Thymus (tissue), 11 donors: ENCODE data around the gene PCBP3. TPM values are rescaled to one million over a fixed set of nuclear protein-coding genes. Genes with fewer than 3 reads are reported as not detected.

Experiments
- DNase-seq, 9 donors: peaks; one replicate each; pipeline ENCODE4 v3.0.0-alpha.2; 2013; ENCODE audit warnings: low spot score in 9 of 9, low read depth in 6 of 9, missing footprints in 1 of 9
- H3K27ac ChIP-seq, 2 donors: one replicate each; pipeline ENCODE4 v1.5.1; 2013; ENCODE audit warnings: control low read depth in 1 of 2, low read depth in 1 of 2, low read length in 1 of 2, mild to moderate bottlenecking in 1 of 2, moderate library complexity in 1 of 2
- H3K27me3 ChIP-seq, 2 donors: one replicate each; pipeline ENCODE4 v1.5.1; 2013; ENCODE audit warnings: low read length in 1 of 2; ENCODE audit not compliant: control insufficient read depth in 2 of 2, insufficient read depth in 1 of 2
- H3K36me3 ChIP-seq, 2 donors: one replicate each; pipeline ENCODE4 v1.5.1; 2013; ENCODE audit warnings: low read length in 1 of 2, mild to moderate bottlenecking in 1 of 2, moderate library complexity in 1 of 2; ENCODE audit not compliant: control insufficient read depth in 2 of 2, insufficient read depth in 2 of 2
- H3K4me1 ChIP-seq, 2 donors: one replicate each; pipeline ENCODE4 v1.5.1; 2013; ENCODE audit warnings: low read length in 2 of 2; ENCODE audit not compliant: control insufficient read depth in 2 of 2, insufficient read depth in 2 of 2
- H3K4me3 ChIP-seq, 2 donors: one replicate each; pipeline ENCODE4 v1.5.1; 2013; ENCODE audit warnings: low read length in 2 of 2, control low read depth in 1 of 2, mild to moderate bottlenecking in 1 of 2
- H3K9me3 ChIP-seq, 2 donors: one replicate each; pipeline ENCODE4 v1.5.1; 2013; ENCODE audit warnings: low read length in 1 of 2, mild to moderate bottlenecking in 1 of 2; ENCODE audit not compliant: control insufficient read depth in 2 of 2, insufficient read depth in 1 of 2
- WGBS: extraction: QIAGEN DNeasy Blood & Tissue Kit; methylation state at CpG from one replicate; pipeline ENCODE4 v1.1.7; 2013; 5-methylcytosine and 5-hydroxymethylcytosine counted together
- polyA plus RNA-seq: library from polyadenylated mRNA; stranded (reverse); fragments of 200-250 nt; gene quantifications from one replicate; pipeline ENCODE4 v1.2.3, GENCODE V29; 2013
- total RNA-seq: library from RNA; stranded (reverse); fragments of 120-200 nt; gene quantifications from one replicate; pipeline ENCODE4 v1.2.4, GENCODE V29; 2013
- donor health status: healthy.

Gene PCBP3
- total and polyA plus RNA-seq, 2 donors: 12.8 to 44.9 TPM

DNA sequence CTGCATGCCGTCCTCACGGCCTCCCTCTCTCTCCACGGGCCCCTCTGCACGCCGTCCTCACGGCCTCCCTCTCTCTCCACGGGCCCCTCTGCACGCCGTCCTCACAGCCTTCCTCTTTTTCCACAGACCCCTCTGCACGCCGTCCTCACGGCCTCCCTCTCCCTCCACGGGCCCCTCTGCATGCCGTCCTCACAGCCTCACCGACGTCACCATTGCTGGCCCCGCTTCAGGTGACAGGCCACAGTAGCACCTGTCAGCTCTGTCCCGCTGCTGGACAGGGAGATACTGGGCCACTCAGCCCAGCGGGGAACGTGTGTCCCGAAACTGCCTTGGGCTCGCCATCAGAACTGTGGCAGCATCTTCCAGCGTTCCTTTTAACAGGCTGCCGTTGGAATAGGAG is 255.3 kb downstream of the PCBP3 start:
- Histone ChIP-seq H3K4me1 (peaks cover 19 to 20% of the 10 kb centered on the region in 2 donors), H3K27me3 (no peaks in the 10 kb centered on the region), H3K36me3 (peaks cover 12 to 46% of the 10 kb centered on the region in 2 donors), H3K9me3 (no peaks in the 10 kb centered on the region), H3K4me3 (no peak overlapping the region), H3K27ac (no peak overlapping the region)
- DNase-seq: no peak
- 77% methylated on average over 24 of the region's 24 CpGs for WGBS

DNA sequence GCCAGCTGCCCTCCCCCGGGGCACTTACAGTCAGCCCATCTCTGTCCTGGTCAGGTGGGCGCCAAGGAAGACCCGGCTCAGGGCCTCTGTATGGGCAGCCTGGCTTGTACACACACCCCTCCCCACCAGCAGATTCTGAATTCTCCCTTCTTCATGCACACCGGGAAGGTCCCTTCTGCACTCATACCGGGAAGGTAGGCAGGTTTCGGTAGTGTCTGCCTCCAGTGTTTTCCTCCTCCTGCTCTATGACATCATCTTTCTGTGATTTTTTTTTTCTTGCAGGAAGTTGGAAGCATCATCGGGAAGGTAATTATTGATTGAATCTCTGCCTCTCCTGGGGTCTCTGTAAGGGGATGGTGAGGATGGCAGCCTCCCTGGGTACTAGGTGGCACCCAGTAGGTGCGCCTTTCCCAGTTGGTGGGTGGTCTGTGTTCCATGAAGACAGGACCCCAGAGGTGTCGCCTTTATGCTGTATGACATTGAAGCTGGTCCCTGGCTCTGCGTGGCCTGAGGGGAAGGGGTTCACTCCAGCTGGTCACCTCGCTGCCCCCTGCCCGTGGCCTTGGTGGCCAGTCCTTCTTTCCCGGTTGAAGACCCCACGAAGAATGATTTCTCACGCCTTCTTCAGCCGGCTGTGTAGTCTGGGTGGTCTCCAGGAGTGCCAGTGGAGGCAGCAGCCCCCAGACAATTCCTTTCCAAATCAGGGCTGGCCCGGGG is 255.9 kb downstream of the PCBP3 start:
- Histone ChIP-seq H3K36me3 (peaks cover 14 to 46% of the 10 kb centered on the region in 2 donors), H3K4me3 (no peak overlapping the region), H3K27ac (no peak overlapping the region), H3K27me3 (no peaks in the 10 kb centered on the region), H3K4me1 (peaks cover 12 to 13% of the 10 kb centered on the region in 2 donors), H3K9me3 (no peaks in the 10 kb centered on the region)
- 97% methylated on average over 17 of the region's 17 CpGs for WGBS
- no peak for DNase-seq

- Histone ChIP-seq H3K9me3 (no peaks in the 10 kb centered on the region), H3K4me1 (peaks cover 5 to 6% of the 10 kb centered on the region in 2 donors), H3K4me3 (no peak overlapping the region), H3K27ac (no peak overlapping the region), H3K27me3 (no peaks in the 10 kb centered on the region), H3K36me3 (peaks cover 19 to 53% of the 10 kb centered on the region in 2 donors)
- 95% methylated on average over 27 of the region's 27 CpGs for WGBS
- no peak for DNase-seq
Measured at GRCh38 chr21:45900034-45900868, 256.7 kb downstream of the PCBP3 start.

DNA sequence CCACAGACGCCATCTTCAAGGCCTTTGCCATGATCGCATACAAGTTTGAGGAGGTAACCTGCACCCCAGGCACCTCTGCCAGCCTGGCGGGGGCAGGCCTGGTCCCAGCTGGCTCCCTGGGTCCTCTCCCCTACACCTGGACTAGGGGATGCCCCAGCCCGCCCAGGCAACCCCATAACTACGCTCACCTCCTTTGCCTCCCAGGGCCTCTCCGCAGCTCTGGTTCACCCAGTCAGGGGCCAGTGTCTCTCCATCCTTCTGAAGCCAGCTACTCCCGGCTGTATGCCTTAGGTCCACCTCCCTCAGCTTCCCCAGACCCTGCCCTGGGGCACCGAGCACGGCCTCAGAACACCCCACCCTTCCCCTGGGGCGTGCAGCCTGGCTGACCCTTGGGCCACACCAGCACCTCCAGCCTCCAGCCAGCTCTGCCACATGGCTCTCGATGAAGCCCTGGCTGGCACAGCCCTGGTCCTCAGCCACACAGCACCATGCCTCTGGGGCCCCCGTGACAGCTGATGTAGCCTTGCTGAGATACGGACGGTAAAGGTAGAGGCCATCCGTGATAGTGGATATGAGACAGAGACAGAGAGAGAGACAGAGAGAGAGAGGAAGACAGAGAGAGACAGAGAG is 257.7 kb downstream of the PCBP3 start:
- peaks cover 24 to 50% of the 10 kb centered on the region in 2 donors for H3K36me3 ChIP-seq
- DNase-seq: no peak

GRCh38 chr21:45902292-45902995 is 258.9 kb downstream of the PCBP3 start:
- DNase-seq: no peak
- WGBS: 97% methylated on average over 19 of the region's 19 CpGs
- H3K9me3 ChIP-seq: no peaks in the 10 kb centered on the region
- no peaks in the 10 kb centered on the region for H3K27me3 ChIP-seq
- H3K36me3 ChIP-seq: peaks cover 24 to 45% of the 10 kb centered on the region in 2 donors
- H3K4me1 ChIP-seq: no peaks in the 10 kb centered on the region
- no peak overlapping the region for H3K4me3 ChIP-seq
- no peak overlapping the region for H3K27ac ChIP-seq

More for the DNA sequence above, 257.7 kb downstream of the PCBP3 start:
- no peak overlapping the region for H3K4me3 ChIP-seq
- H3K27me3 ChIP-seq: no peaks in the 10 kb centered on the region
- H3K4me1 ChIP-seq: no peaks in the 10 kb centered on the region
- no peaks in the 10 kb centered on the region for H3K9me3 ChIP-seq
- 98% methylated on average over 15 of the region's 15 CpGs for WGBS
- H3K27ac ChIP-seq: no peak overlapping the region

DNA sequence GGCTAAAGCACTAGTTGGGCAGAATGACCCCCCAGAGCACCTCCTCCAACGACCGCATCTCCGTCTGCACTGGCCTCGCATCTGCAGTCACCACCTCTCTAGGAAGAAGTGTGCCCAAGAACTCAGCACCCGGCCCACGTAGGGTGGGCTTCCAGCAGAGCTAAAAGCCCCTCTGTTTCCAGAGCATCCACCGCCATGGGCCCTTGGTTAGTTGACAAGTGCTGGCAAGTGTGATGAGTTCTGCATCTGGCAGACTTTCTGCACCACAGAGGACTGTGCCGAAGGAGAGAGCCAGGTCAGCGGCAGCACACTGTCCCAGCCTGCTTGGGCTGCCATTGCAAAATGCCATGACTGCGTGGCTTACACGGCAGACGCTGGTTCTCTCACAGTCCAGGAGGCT is 261.7 kb downstream of the PCBP3 start:
- Histone ChIP-seq H3K36me3 (peaks cover 24 to 47% of the 10 kb centered on the region in 2 donors), H3K27me3 (no peaks in the 10 kb centered on the region), H3K4me3 (no peak overlapping the region), H3K4me1 (no peaks in the 10 kb centered on the region), H3K9me3 (no peaks in the 10 kb centered on the region), H3K27ac (no peak overlapping the region)
- DNase-seq: no peak
- WGBS: 98% methylated on average over 12 of the region's 12 CpGs

GRCh38 chr21:45906196-45906805 is 262.8 kb downstream of the PCBP3 start:
- Histone ChIP-seq H3K27me3 (no peaks in the 10 kb centered on the region), H3K36me3 (peaks cover 20 to 39% of the 10 kb centered on the region in 2 donors), H3K27ac (no peak overlapping the region), H3K4me3 (no peak overlapping the region), H3K4me1 (no peaks in the 10 kb centered on the region), H3K9me3 (no peaks in the 10 kb centered on the region)
- WGBS: 97% methylated on average over 19 of the region's 19 CpGs
- DNase-seq: no peak

- Histone ChIP-seq H3K36me3 (peaks cover 20 to 37% of the 10 kb centered on the region in 2 donors), H3K4me3 (no peak overlapping the region), H3K27me3 (no peaks in the 10 kb centered on the region), H3K4me1 (no peaks in the 10 kb centered on the region), H3K27ac (no peak overlapping the region), H3K9me3 (no peaks in the 10 kb centered on the region)
- DNase-seq: no peak
- WGBS: 98% methylated on average over 13 of the region's 13 CpGs
Measured at GRCh38 chr21:45906859-45907258, 263.3 kb downstream of the PCBP3 start.
